Fibroblast of the aortic adventitia (primary cell): ENCODE measurements around the gene MIOX. TPM values are rescaled to one million over a fixed set of nuclear protein-coding genes. Genes with fewer than 3 reads are reported as not detected.

Experiments used
- DNase-seq: peaks from one replicate; pipeline ENCODE4 v3.0.0-alpha.2; 2010; ENCODE audit warnings: low read depth
- H3K4me3 ChIP-seq: 2 replicates; pipeline ENCODE4 v1.5.1; 2011; ENCODE audit warnings: low read depth, mild to moderate bottlenecking, control low read depth, low read length, moderate library complexity
- CTCF ChIP-seq: IDR thresholded peaks from 2 replicates; pipeline ENCODE4 v1.5.1; 2011; ENCODE audit warnings: mild to moderate bottlenecking, low read length, control low read depth, inconsistent platforms; ENCODE audit not compliant: insufficient read depth
- total RNA-seq: library from RNA; depleted of rRNA; stranded (reverse); fragments of >200 nt; gene quantifications from 2 replicates; pipeline ENCODE4 v1.2.3, GENCODE V29; 2012; ENCODE audit warnings: low replicate concordance

The MIOX gene
- total RNA-seq, 1 donor: not detected

DNA sequence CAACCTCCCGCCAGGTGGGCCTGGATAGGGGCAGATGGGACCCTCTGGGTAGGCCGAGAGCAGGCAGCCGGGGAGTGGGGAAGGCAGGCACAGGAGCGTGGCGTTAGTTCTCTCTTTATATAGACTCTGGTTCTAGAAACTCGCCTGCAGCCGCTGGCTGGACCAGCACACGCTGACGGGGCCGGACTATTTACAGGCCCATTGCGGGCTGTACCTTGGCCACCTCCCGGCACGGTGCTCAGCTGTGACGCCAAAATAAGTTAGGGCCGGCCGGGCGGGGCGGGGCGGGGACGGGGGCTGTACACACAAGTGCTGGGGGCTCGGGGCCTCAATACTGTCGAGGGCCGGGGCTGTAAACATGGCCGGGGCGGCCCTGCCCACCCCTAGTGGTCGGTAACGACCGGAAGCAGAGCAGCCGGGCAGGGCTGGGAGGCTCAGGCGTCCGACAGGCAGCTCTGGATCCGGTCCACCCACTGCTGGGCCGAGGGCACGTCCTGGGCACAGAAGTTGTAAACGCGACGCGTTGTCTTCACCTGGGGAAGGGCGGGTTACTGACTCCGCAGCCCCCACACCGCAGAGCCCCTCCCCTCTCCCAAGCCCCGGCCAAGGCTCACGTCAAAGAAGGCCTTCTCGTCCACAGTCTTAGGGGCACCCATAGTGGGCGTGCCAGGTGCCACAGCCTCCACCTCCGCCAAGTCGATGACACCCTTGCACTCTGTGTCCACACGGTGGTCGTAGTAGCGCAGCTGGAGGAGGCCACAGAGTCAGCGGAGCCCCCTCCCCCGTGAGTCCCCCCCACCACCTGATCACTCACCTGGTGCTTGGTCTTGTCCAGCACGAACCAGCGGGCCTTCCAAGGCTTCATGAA lies 39.7 kb upstream of the MIOX start:
- no peak overlapping the region for H3K4me3 ChIP-seq
- no peak for TF ChIP-seq CTCF
- DNase-seq: no peak

DNA sequence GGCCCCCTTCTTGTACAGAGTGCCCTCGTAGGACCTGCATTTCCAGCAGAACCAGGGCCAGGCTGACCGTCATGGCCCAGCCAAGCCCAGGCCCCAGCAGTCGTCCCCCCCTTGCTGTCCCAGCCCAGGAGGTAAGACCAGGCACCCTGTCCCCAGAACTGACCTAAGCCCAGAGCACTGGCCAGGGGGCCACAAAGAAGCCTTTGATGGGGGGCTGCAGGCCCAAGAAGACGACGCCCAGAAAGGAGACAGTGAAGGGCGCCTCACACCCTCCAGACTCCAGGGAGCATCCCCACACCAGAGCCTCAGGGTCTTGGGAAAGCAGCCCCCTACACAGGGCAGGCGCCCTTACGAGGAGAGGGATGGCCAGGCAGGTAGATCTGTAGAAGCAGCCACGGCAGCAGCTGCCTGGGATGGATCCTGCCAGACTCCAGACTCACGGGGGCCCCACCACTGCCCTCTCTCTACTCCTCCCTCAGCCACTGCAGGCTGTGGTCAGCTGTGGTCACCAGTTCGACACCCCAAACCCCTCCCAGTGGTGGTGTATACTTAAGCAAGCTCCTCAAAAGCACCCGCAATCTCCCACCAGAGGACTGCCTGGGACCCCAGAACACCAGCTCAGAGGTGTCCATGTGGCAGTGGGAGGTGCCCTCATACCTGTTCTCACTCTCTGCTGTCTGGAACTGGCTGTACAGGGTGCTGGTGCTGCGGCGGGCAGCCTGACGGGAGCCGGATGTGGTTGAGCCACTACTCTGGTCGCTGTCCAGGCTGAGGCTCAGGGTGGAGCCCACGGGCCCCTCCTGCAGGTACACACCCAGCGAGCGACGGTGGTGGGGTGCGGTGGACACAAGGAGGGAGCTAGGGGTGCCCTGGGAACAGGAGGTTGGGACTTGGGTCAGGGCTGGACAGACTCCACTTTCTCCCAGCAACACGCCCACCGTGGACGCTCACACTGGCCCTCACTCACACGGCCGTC lies 38.8 kb upstream of the MIOX start:
- H3K4me3 ChIP-seq: no peak overlapping the region
- DNase-seq: no peak
- no peak for TF ChIP-seq CTCF

- DNase-seq: no peak
- no peak for TF ChIP-seq CTCF
- H3K4me3 ChIP-seq: no peak overlapping the region
Observed at GRCh38 chr22:50452649-50453048, 34.0 kb upstream of the MIOX start.

DNA sequence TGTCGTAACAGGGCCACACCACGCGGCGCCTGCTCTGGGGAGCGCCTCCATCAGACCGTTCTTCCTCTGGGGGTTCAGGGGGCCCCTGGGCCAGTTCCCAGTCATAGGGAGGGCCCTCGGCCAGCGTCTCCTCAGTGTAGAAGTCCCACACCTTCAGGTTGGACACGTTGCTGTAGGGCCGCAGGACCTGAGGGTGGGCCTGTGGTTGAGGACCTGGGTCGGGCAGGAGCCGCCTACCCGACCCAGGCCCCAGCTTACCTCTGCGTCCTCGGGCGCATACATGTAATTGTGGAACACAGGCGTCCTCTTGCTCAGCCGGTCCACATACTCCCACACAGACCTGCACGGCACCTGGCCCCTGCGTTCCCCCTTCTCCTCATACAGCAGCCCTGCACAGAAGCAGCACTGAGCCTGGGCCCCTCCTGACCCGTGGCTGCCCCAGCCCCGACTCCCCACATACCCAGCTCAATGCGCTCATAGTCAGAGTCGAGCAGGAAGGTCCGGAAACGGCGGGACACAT lies 32.0 kb upstream of the MIOX start:
- DNase-seq: no peak
- TF ChIP-seq CTCF: no peak
- no peak overlapping the region for H3K4me3 ChIP-seq

GRCh38 chr22:50455201-50455600 lies 31.5 kb upstream of the MIOX start:
- no peak for TF ChIP-seq CTCF
- DNase-seq: no peak
- H3K4me3 ChIP-seq: no peak overlapping the region

DNA sequence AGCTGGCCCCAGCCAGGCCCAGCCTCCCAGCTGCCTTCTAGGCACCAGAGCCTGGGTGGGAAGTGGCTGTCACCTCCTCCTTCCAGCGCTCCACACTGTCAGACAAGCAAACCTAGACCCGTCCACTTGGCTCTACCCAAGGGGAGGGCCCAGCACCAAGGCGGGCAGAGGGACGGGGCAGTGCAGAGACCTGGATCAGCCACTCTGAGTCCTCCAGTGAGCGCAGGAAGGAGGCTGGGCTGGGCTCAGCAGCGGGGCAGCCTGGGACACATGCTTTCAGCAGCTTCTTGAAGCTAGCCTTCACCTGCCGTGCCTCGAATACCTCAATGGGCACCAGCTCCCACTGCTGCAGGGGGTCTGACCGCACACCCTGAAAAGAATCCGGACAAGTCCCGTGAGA lies 30.6 kb upstream of the MIOX start:
- no peak overlapping the region for H3K4me3 ChIP-seq
- no peak for TF ChIP-seq CTCF
- no peak for DNase-seq
